NCI-H2227 treated with DMSO at 0.1 percent for 48 hours (cell line): ENCODE results near the gene OR7A17.

Source experiments
- DNase-seq: peaks from one replicate; lab custom pipeline; 2025; lab: John Stamatoyannopoulos, UW

The OR7A17 gene

DNA sequence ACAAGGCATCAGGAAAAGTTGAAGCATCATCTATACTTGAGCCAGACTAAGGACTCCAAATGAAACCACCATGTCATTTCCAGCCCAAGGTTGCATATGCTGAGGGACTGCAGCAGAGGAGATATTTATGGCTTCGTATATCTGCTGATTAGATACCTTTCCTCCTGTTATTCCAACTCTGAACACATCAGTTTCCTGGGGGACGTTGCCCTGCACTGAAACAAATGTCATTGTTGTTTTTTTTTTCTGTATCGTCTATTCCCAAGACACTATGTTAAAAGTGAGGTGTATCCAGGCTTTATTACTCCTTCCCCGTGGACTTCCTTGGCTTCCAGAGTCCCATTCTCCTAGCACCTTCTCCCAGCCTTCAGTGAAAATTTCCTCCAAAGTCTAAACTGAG is at the start of gene OR7A17:
OR7A17 (minus strand) TSS at position 101 of the 400 bp plus-strand sequence. CDS start 4,777 bp downstream, outside the sequence.
- DNase-seq, result no peak

DNA sequence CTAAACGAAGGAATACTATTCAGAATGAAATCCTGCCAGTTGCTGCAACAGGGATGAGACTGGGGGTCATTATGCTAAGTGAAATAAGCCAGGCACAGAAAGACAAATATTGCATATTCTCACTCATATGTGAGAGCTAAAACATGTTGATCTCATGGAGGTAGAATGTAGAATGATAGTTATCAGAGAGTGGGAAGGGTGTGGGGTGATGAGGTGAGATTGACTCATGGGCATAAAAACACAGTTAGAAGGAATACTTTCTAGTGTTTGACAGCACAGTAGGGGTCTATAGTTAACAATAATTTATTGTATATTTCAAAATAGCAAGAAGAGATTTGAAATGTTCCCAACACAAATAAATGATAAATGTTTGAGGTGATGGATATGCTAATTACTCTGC is 47.6 kb upstream of the OR7A17 start:
- no peak for DNase-seq

DNA sequence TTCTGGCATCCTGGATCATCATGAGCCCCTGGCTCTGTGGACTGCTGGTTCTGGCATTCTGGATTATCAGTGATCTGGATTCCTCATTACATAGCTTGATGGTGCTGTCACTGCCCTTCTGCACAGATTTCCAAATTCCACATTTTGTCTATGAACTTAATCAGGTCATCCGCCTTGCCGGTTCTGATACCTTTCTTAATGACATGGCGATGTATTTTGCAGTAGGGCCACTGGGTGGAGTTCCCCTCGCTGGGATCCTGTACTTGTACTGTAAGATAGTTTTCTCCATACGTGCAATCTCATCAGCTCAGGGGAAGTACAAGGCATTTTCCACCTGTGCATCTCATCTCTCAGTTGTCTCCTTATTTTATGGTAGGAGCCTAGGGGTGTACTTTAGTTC is 30.9 kb upstream of the OR7A17 start:
- DNase-seq, result no peak

DNA sequence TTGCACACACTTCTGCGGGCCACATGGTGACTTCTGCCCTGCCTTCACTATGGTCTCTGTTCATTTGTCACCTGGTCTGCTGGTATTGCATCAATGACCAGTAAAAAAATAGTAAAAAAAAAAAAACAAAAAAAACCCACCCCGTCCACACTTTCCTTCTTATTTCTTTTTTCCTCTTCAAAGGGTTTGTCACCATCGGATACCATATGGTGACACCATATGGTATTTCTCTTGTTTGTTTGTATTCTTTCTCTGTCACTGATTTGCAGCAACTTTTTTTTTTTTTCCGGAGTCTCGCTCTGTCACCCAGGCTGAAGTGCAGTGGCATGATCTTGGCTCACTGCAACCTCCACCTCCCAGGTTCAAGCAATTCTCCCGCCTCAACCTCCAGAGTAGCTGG is 29.2 kb upstream of the OR7A17 start:
- DNase-seq, result no peak

DNA sequence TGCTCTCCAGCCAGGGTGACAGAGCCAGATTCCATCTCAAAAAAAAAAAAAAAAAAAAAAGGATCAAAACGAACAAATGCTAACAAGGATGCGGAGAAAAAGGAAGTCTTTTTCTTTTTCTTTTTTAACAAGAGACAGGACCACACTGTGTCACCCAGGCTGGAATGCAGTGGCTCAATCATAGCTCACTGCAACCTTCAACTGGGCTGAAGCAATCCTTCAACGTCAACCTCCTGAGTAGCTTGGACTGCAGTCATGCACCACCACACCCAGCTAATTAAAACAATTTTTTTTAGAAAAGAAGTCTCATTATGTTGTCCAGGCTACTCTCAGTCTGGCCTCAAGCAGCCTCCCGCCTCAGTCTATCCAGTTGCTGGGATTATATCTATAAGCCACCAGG is 20.8 kb upstream of the OR7A17 start:
- no peak for DNase-seq

DNA sequence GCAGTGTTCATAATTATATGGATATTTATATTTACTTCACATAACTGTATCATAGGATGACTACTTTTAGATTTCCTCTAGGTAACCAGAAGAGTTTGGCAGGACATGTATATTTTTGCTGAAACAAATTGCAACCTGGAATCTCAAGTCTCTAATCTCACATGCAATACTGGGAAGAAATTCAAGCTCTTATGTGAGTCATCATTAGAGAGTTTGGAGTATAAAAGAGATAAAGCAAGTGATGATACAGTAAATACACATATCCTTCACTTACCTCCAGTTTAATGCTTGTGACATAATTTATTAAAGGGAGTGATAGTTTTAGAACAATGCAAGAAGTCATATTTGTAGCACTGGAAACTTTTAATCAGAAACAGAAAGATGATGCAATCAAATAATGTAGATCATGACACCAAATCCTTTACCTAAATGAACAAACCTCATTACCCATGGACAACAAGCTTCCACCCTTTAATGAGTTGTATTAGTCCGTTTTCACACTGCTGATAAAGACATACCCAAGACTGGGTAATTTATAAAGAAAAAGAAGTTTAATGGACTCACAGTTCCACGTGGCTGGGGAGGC is 15.8 kb upstream of the OR7A17 start:
- DNase-seq, result no peak

DNA sequence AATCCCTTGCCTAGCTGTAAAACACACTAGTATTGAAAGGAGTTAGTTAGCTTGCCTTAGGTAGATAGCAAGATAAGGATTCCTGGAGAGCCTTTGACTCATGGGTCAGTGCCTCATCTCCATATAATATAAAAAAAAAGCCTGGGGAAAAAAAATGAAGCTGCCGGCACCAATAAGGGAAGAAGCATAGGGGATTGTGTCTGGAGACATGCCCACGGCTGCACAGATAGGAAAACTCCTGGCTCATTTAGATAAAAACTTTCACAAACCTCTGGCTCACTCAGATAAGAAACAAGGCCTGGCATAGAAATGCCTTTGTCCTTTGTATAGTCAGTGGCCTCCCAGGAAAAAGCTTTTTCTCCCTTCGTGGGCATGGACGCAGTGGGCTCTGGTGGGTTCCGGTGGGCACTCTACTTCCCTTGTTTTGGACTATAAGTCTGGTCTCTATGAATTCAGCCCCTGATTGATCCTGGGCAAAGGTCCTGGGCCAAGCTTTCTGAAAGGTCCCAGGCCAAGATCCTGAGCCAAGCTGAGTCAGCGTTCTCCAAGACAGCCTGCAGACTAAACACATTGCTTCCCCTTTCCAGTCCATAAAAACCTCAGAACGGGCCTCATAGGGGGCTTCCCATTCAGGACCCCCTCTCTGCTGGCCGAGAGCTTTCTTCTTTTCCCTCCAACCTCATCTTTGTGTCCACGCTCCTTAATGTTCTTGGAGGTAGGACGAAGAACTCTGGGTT is 4.9 kb upstream of the OR7A17 start:
- DNase-seq, result no peak

DNA sequence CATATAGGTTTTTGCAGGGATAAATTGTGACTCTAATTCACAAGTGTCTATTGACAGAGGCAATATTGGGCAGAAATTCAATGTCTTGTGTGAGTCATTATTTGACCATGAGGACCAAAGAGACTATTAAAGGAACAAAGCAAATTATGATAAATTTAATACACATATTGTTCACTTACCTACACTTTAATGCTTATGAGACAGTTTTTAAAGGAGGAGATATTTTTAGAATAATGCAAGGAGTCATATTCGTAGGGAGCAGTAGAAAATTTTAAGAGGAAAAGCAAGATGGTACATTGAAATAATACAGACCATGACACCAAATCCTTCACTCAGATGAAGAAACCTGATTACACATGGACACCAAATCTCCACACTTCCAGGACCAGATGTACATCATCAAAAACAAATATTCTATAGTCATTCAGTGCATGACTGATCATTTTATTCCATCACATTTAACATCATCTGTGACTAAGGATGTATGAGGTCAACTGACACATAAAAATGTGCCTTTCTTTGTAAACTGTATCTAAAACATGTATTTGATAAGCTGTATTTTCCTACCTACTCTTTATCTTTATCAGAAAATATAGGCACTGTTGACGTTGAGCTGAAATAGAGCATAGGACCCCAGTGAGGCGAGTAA is 4.2 kb upstream of the OR7A17 start:
- no peak for DNase-seq

DNA sequence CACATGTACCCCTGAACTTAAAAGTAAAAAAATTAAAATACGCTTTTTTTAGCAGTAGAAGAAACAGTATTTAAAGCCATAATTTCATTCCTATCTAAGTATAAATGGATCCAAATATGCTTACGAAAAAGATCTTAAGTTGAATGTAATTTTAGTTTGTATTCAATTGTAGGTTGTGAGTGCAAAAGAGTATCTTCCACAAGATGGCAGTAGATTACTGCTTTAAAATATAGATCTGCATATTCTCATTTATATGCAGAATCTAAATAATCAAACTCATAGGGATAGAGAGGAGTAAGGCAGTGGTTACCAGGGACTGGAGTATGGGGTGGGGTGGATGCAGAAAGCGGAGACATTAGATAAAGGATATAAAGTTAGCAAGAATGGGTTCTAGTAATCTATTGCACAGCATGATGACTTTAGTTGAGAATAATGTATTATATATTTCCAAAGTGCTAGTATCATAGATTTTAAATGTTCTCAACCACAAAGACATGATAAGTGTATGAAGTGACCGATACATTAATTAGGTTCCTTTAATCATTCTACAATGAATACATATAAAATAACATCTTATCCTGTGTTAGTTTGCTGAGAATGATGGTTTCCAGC is 14.2 kb downstream of the OR7A17 start:
- DNase-seq, result no peak

DNA sequence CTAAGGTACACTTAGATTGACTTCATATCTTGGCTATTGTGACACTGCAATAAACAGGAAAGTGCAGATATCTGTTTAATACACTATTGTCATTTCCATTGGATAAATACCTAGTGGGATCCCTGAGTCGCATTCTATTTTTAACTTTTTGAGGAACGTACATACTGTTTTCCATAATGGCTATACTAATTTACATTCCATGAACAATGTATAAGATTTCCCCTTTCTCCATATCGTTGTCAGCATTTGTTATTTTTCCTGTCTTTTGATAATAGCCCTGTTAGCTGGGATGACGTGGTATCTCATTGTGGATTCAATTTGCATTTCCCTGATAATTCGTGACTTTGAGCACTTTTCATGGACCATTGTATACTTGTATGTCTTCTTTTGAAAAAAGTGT is 17.4 kb downstream of the OR7A17 start:
- no peak for DNase-seq

DNA sequence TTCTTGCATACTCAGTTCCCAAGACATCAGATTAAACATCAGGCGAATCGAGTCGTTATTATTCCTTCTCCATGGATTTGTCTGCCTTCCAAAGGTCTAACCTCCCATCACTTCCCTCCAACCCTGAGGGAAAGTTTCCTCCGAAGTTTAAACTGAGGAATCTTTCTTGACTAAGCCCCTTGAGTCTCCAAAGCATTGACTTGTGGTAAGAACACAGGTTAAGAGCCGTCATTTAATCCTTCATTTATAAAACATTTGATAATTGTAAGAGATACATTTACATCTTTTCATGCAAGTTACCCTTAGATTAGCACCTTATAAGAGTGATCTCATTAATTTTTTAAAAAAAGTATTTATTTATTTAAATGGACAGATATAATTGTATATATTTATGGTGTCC is 37.1 kb downstream of the OR7A17 start, which contains the start of gene OR7A10:
OR7A10 (minus strand) TSS at position 101 of the 400 bp plus-strand sequence. CDS start 7,045 bp downstream, outside the sequence.
- DNase-seq, result no peak

DNA sequence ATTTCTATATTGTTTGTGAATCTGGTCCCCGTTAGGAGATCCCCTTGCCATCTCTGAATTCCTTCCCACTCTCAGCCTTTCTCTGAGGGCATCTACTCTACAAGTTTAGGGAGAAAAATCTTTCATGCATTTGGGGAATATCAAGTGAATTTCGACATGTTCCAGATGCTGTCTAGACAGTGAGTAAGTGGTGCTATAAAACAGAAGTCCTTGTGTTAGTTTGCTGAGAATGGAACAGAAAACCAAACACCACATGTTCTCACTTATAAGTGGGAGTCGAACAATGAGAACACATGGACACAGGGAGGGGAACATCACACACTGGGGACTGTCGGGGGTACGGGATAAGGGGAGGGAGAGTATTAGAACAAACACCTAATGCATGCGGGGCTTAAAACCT is 42.4 kb downstream of the OR7A17 start:
- no peak for DNase-seq

DNA sequence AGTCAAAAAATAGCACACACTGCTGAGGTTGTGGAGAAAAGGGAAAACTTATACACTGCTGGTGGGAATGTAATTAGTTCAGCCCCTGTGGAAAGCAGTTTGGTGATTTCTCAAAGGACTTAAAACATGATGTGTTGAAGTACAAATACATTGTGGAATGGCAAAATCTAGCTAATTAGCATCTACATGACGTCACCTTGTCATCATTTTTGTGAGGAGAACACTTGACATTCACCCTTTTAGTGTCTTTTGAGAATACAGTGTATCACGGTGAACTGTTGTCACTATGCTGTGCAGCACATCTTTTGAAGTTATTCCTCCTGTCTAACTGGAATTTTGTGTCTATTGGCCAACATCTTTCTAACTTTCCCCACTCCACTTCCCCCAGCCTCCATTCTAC is 42.8 kb downstream of the OR7A17 start:
- no peak for DNase-seq

DNA sequence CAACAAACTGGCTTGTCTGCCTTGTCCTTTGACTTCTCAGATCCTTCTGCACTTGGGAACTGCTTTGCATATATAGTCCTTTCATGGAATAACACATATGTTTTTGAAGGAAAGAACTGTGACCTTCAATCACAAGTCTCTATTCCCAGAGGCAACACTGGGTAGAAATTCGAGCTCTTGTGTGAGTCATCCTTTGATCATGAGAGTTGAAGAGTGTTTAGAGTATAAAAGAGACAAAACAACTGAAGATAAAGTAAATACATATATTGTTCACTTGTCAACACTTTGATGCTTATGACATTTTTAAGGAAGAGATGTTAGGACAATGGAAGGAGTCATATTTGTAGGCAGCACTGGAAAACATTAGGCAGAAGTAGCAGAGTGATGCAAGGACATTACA is 45.7 kb downstream of the OR7A17 start:
- DNase-seq, result no peak

DNA sequence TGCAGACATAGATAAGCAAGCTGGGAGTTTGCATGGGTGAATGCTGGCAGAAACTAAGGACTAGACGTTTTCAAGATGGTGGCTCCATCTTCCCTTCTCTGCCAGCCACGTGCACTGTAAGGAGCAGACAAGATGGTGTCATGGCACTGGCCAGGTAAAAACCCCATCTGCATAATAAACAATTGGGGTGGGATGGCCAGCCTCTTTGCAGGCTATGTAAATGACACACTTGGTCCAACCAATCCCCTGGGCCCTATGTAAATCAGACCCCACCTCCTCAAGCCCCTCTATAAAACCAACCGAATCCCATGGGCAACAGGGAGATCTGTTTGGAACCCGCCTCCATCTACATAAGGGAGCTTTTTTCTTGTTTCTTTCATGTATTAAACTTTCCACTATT is 48.5 kb downstream of the OR7A17 start:
- DNase-seq, result no peak

DNA sequence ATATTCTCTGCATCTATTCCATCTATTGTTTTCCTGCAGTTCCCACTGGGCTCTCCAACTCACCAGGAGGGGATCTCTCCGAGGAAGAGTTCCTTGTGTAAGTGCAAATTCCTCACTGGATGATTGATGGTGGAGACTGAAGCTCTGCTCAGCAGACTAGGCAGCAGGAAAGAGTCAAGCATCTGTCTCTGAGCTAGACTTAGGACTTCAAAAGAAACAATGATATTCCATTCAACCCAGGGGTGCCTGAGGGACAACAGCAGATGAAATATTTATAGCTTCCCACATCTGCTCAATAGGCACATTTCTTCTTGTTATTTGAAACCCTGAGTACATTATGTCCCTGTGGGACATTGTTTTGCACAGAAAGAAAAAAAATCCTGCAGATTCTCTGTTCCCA is 50.9 kb downstream of the OR7A17 start, which contains the start of the genes OR7A5 and OR7C1:
OR7A5 (minus strand) TSS at position 175 of the 400 bp plus-strand sequence. CDS start 6,944 bp downstream, outside the sequence.
OR7C1 (minus strand) TSS at position 175 of the 400 bp plus-strand sequence. CDS start 35,049 bp downstream, outside the sequence.
- no peak for DNase-seq

DNA sequence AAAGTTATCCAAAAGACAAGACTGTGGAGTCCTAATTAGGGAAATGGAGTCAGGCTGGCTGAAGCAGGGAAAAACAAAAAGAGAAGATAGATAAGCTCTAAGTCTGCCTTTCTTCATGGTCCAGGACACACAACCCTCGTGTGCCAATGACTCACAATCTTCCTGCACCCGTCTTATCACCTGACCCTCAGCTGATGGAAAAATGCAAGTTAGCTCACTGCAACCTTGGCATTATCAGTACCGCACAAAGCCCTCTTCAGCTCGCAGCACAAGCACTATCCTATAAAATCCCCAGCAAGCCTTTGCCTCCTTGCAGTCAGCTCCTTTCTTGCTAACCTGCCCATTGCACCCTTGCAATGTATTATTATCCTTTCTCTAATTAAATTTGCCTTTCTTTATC is 55.2 kb downstream of the OR7A17 start:
- DNase-seq, result no peak
